ENCODE measurements around the gene FCGR2B.
"Not testable (repeated sequence)": the region's sequence is repeated elsewhere in the genome, so short reads cannot be mapped to it uniquely, and the experiment has no call there.

The FCGR2B gene

GRCh38 chr1:161706113-161706481, 43.2 kb downstream of the FCGR2B start:
- no peak for DNase-seq (ENCODE audit: low spot score)

DNA sequence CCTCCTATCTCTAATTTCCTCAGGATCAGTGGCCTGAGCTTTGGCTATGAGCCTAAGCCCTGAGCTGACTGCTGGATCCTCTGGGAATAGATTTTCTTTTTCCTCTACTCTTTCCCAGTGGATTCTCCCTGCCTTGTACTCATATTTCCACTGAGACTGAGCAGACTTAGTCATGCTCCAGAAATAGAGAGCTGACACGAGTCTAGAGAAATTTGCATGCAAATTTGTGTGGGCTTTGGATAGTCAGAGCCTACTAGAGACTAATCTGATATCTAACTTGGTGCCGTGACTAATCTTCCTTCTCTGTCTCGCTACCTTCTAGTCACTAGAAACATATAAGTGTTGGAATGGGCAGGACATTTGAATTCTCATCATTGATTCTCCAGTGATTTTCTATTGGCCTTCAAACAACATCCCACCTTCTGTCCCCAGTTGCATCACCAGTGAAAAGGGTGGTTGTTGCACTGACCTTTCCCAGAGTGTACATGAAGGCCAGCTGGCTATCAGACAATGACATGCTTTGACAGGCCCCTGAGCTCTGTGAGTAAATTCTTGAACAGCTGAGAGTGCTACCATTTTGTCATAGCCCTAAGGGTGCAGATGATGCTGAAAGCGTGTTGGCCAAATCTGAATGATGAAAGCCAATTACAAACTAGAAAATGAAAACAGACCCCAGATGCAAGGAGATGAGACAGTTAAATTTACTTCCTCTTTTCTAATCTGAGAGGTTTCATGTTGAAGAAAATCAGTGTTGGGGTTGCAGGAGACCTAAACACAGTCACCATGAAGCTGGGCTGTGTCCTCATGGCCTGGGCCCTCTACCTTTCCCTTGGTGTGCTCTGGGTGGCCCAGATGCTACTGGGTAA, 43.8 kb downstream of the FCGR2B start, which contains the start of gene FCRLA:
Gene FCRLA, plus strand, starts transcription at position 748 of the 866 bp plus-strand sequence. Its CDS starts 36 bp downstream, at position 784.
- no peak for DNase-seq (ENCODE audit: low spot score)

GRCh38 chr1:161707503-161707902, 44.6 kb downstream of the FCGR2B start:
- DNase-seq (ENCODE audit: low spot score) = no peak

DNA sequence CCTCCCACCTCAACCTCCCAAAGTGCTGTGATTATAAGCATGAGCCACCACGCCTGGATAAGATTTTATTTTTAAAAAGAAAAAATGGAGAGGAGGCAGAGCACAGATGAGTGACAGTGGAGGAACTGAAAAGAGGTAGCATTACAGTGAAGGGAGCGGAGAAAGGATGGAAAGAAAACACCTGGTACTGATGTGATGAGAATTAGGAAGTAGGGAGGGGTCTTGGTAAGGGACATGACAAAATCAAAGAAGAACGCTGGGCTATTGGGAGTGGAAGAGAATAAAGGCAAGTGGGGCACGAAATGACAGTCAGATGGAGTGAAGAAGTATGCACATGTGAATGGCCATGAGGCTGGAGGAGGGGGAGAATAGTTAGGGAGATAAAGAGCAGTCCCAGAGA, 46.4 kb downstream of the FCGR2B start:
- DNase-seq (ENCODE audit: low spot score) = no peak

DNA sequence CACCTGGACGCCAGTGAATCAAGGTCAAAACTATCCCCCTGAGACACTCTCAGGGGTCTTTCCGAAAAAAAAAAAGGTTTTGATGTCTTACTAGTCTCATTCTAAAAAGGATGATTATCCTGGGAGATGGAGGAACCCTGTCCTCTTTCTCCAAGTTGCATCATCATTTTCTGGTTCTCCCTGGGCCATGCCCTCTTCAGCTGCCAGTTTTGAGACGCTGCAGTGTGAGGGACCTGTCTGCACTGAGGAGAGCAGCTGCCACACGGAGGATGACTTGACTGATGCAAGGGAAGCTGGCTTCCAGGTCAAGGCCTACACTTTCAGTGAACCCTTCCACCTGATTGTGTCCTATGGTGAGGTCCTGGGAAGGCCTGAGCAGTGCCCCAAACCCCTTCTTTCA, 47.6 kb downstream of the FCGR2B start:
- no peak for DNase-seq (ENCODE audit: low spot score)

DNA sequence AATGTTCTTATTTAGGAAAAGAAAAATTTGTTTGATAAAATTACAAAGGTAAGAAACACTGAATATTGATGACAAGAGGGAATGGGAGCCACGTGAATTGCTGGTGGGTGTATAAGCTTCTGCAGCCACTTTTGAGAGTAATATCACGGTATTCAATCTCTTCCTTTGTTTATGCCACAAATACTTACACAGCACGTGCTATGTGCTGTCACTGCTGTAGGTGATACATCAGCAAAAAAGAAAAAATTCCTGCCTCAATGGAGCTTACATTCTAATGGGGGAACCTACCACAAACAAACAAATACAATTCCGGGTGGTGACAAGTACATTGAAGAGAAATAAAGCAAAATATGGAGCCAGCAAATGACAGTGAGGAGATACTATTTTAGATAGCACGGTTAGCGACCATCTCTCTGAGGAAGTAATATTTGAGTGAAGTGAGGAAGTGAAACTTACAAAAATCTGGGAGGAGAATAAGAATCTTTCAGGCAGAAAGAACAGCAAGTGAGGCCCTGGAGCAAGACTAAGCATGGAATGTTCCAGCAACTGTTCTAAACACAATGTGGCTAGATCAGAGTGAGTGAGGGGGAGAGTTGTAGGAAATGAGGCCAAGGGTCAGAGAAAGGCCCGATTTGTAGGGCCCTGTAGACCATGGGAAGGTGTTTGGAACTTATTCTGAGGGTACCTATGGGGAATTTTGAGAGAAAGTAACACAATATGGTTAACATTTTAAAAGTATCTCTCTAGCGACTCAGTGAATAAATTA, 55.8 kb downstream of the FCGR2B start:
- DNase-seq (ENCODE audit: low spot score) = no peak

DNA sequence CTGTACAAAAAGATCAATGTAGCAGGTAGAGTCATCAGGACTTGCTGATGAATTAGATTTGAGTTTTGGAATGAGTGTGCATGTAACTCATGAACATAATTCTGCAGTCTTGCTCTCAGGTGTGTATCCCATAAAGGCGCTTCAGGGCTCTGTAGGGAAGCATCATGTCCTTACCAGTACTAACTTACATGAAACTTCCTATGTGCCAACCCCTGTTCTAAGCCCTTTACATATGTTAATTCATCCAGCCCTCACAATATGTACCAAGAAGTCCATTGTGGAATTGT, 56.3 kb downstream of the FCGR2B start:
- DNase-seq (ENCODE audit: low spot score) = no peak

DNA sequence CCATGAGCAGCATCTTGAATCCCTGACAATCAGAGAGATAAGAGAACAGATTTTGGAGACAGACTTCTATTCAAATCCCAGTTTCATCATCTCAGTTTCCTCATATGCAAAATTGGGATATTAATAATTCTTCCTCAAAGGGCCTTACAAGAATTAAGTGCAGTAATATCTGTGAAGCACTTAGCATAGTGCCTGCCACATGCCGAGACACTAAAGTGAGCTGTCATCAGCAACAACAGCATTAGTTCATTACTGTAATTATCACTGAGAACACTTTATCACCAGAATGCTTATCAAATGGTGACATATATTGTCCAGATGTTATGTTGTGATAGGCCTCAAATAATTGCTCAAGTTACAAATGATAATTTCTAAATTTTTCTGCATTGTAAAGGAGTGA, 57.5 kb downstream of the FCGR2B start:
- no peak for DNase-seq (ENCODE audit: low spot score)

DNA sequence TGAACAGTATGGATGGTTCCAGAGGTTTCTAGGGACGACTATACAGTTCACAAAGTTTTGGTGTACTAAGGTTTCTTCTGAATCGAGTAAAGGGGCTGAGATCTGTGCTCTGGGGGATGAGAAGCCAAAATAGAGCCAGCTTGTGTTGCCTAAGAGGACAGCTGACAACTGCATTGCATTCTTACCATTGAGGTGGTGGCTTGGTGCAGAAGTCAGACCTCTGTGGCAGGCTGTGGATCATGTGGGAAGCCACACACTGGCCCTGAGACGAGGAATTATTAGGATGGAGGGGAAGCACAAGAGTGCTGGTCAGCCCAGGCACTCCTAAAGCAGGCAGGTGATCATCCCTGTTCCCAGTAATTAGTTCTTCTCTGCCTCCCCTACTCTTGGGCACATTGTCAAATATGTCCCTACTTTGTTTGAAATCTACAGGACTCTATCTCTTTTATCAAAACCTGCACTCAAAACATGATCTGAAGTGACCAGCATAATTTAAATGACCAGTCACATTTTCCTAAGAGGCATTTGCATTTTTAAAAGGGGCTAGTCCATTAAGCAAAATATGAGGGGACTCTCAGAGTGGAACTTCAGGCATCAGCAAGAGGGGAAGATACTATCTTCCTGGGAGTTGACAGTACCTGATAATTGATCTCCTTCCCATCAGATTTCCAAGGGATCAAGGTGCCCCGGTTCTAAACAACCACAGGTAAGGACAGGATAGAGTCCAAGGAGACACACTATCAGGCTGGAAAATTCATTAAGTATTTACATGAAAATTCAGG, 58.2 kb downstream of the FCGR2B start, which contains the start of gene FCRLB:
Gene FCRLB, plus strand, starts transcription at position 589 of the 782 bp plus-strand sequence. CDS start 1,129 bp downstream, outside the sequence.
- DNase-seq (ENCODE audit: low spot score) = no peak

- DNase-seq (ENCODE audit: low spot score) = no peak
Observed at GRCh38 chr1:161721738-161722343, 58.9 kb downstream of the FCGR2B start.

DNA sequence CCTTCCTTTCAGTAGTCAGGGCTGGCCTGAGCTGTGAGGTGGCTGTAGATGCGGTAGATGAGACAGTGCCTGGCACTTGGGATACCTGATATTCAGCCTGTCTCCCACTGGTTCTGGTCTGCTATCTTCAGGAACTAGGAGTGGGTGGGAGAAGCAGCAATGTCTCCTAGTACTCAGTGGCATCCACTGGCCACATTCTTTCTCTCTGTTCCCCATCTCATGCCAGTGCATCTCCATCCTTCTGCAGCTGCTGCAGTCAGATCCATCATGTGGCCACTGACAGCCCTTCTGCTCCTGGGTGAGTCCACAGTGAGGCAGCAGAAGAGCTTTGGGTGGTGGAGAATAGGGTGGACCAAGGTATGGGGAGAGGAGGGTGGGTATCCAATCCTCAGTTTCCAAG, 59.5 kb downstream of the FCGR2B start:
- no peak for DNase-seq (ENCODE audit: low spot score)

- no peak for DNase-seq (ENCODE audit: low spot score)
Observed at GRCh38 chr1:161723459-161724141, 60.7 kb downstream of the FCGR2B start.

GRCh38 chr1:161725258-161725907, 62.4 kb downstream of the FCGR2B start:
- not testable (repeated sequence) for DNase-seq (ENCODE audit: low spot score)

DNA sequence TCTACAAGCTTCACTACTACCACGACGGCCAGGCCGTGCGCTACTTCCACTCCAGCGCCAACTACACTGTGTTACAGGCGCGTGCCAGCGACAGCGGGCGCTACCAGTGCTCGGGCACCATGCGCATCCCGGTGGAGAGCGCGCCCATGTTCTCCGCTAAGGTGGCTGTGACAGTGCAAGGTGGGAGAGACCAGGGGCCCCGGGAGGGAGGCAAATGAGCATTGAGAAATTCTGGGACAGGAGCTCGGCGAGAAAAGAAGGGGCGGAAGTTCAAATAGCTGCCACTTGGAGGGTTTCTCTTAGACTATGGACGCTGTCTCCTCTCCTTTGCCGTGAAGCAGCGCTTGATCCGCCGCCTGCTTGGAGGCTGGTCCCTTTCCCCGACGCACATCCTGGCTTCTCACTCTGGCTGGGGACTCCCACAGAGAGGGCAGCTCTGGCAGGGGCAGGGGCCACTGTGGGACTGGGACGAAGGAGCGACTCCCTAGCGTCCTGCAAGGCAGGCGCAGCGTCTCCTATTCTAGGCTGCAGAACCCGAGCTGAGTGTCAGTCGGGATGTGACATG, 63.0 kb downstream of the FCGR2B start:
- DNase-seq (ENCODE audit: low spot score) = peak; percentile 30

DNA sequence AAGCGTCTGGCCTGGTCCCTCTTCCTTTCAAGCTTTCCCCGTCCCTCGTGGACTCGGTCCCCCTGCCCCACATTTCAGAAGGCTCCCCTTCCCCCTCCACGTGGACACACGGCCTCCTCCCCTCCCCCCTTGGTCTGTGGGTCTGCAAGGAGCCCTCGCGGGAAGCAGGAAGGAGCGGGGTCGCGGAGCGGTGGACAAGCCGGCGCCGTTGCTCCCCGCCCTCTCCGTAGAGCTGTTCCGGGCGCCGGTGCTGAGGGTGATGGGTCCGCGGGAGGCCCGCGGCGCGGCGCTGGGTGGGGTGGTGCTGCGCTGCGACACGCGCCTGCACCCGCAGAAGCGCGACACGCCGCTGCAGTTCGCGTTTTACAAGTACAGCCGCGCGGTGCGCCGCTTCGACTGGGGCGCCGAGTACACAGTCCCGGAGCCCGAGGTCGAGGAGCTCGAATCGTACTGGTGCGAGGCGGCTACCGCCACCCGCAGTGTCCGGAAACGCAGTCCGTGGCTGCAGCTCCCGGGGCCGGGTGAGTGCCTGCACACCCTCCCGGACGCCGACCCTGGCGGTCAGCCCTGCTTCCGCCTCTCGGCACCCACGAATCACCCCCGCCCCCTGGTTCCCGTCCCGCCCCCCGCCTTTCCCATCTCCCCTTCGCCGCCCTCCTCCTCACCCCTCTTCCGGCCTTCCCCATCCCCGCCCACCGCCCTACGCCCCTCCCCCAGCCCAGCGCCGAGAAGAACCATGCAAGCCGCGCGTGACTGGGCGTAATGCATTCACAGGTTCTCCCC, 63.7 kb downstream of the FCGR2B start:
- DNase-seq (ENCODE audit: low spot score) = peak; percentile 82

DNA sequence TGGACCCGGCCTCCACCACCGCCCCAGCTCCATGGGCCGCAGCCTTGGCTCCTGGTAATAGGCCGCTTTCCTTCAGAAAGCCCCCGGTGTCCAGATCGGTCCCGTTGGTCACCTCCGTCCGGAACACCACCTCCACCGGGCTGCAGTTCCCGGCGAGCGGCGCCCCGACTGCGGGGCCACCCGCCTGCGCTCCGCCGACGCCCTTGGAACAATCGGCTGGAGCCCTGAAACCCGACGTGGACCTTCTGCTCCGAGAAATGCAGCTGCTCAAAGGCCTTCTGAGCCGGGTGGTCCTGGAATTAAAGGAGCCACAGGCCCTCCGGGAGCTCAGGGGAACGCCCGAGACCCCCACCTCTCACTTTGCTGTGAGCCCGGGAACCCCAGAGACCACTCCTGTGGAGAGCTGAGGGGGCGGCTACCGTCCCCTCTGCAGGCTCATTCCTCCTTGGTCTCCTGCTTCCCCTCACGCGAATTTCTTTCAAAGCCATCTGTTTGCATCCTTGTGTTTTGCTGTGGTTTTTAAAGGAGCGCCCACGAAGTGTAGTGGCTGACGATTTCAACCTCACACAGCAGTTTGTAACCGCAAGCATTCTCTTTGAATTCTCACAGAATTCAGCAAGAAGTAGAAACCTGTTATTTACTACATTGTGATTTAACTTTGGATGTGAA, 64.4 kb downstream of the FCGR2B start:
- no peak for DNase-seq (ENCODE audit: low spot score)

Measured in LoVo (cell line).